HepG2 (cell line): ENCODE data around the gene MADD. TPM values are rescaled to one million over a fixed set of nuclear protein-coding genes. Genes with fewer than 3 reads are reported as not detected.

Source experiments
- CAMTA2 ChIP-seq: sonication (generic); formaldehyde crosslinking; IDR thresholded peaks from 2 replicates; pipeline ENCODE4 v1.4.0; 2020; ENCODE audit warnings: mild to moderate bottlenecking, missing genetic modification reagents, borderline replicate concordance
- CREB1 ChIP-seq, 2 experiments: fragments of 450-650 bp in 1 of 2; IDR thresholded peaks; 2 replicates each; pipeline ENCODE4 v1.6.1; 2016 to 2017; ENCODE audit warnings: control low read depth in 1 of 2, mild to moderate bottlenecking in 1 of 2, missing compliant biosample characterization in 1 of 2, missing genetic modification characterization in 1 of 2
- GZF1 ChIP-seq: sonication (generic); formaldehyde crosslinking; IDR thresholded peaks from 2 replicates; pipeline ENCODE4 v1.5.1; 2020; ENCODE audit warnings: mild to moderate bottlenecking, missing genetic modification reagents
- NCOA1 ChIP-seq: sonication (generic); formaldehyde crosslinking; IDR thresholded peaks from 2 replicates; pipeline ENCODE4 v1.9.0; 2021; ENCODE audit warnings: missing genetic modification reagents
- NRL ChIP-seq: sonication (generic); formaldehyde crosslinking; IDR thresholded peaks from 2 replicates; pipeline ENCODE4 v1.5.0; 2020; ENCODE audit warnings: missing genetic modification reagents, mild to moderate bottlenecking, moderate library complexity, borderline replicate concordance
- REXO4 ChIP-seq: sonication (generic); formaldehyde crosslinking; IDR thresholded peaks from 2 replicates; pipeline ENCODE4 v1.8.0; 2022; ENCODE audit warnings: missing genetic modification reagents, mild to moderate bottlenecking, borderline replicate concordance
- TOPORS ChIP-seq: sonication (generic); formaldehyde crosslinking; IDR thresholded peaks from 2 replicates; pipeline ENCODE4 v1.8.0; 2023; ENCODE audit warnings: mild to moderate bottlenecking, missing genetic modification reagents
- TRIM24 ChIP-seq: sonication (generic); formaldehyde crosslinking; IDR thresholded peaks from 2 replicates; pipeline ENCODE4 v1.8.0; 2022; ENCODE audit warnings: mild to moderate bottlenecking, missing genetic modification reagents
- ZBTB33 ChIP-seq: sonication (generic); formaldehyde crosslinking; IDR thresholded peaks from 2 replicates; pipeline ENCODE4 v1.4.0; 2020; ENCODE audit warnings: missing genetic modification reagents
- ZFX ChIP-seq: sonication (generic); formaldehyde crosslinking; IDR thresholded peaks from 2 replicates; pipeline ENCODE4 v1.4.0; 2020; ENCODE audit warnings: mild to moderate bottlenecking, low read depth, missing genetic modification reagents, moderate library complexity
- ZNF44 ChIP-seq: sonication (generic); formaldehyde crosslinking; IDR thresholded peaks from 2 replicates; pipeline ENCODE4 v1.5.1; 2020; ENCODE audit warnings: mild to moderate bottlenecking, missing genetic modification reagents
- ZNF543 ChIP-seq: sonication (generic); formaldehyde crosslinking; IDR thresholded peaks from 2 replicates; pipeline ENCODE4 v1.4.0; 2020; ENCODE audit warnings: mild to moderate bottlenecking, missing genetic modification reagents
- ZNF562 ChIP-seq: sonication (generic); formaldehyde crosslinking; IDR thresholded peaks from 2 replicates; pipeline ENCODE4 v1.8.0; 2022; ENCODE audit warnings: missing genetic modification reagents, borderline replicate concordance
- ZNF646 ChIP-seq: sonication (generic); formaldehyde crosslinking; IDR thresholded peaks from 2 replicates; pipeline ENCODE4 v1.9.0; 2021; ENCODE audit warnings: mild to moderate bottlenecking, missing genetic modification reagents
- polyA plus RNA-seq, 8 experiments: library from polyadenylated mRNA; depleted of rRNA in 3 of 8; stranded (reverse) in 7 of 8; unstranded in 1 of 8; fragments of >200 nt; fragmentation: Illumina TruSeq in 4 of 8; extraction: Trizol in 4 of 8; gene quantifications; 2 replicates each; pipeline versions ENCODE4 v1.2.1 to v1.2.3, GENCODE V29; 2011 to 2016; ENCODE audit warnings: low read depth in 4 of 8, missing spikeins in 1 of 8, mixed read lengths in 1 of 8; ENCODE audit not compliant: insufficient read depth in 1 of 8
- total RNA-seq, 5 experiments: library from RNA; depleted of rRNA; stranded (reverse); fragments of >200 nt; fragmentation: Illumina TruSeq; extraction: Trizol; gene quantifications; 2 replicates each; pipeline ENCODE4 v1.2.3, GENCODE V29; 2016; ENCODE audit warnings: low read depth in 1 of 5
- TF ChIP-seq, protein P1 (sequence below): sonication (generic); formaldehyde crosslinking; IDR thresholded peaks from 2 replicates; pipeline ENCODE4 v1.9.0; 2022; ENCODE audit warnings: low read depth, missing genetic modification reagents
- TF ChIP-seq, protein P2 (sequence below): sonication (generic); formaldehyde crosslinking; IDR thresholded peaks from 2 replicates; pipeline ENCODE4 v1.5.0; 2020; ENCODE audit warnings: missing genetic modification reagents
- TF ChIP-seq, protein P3 (sequence below): sonication (generic); formaldehyde crosslinking; IDR thresholded peaks from 2 replicates; pipeline ENCODE4 v1.8.0; 2022; ENCODE audit warnings: mild to moderate bottlenecking, missing genetic modification reagents; ENCODE audit not compliant: insufficient replicate concordance

Gene MADD
- total and polyA plus RNA-seq, 2 of the 13 experiments (the other 11 are each of a cell fraction or from before 2014, with no cell fraction given) = 18.0 to 29.2 TPM

DNA sequence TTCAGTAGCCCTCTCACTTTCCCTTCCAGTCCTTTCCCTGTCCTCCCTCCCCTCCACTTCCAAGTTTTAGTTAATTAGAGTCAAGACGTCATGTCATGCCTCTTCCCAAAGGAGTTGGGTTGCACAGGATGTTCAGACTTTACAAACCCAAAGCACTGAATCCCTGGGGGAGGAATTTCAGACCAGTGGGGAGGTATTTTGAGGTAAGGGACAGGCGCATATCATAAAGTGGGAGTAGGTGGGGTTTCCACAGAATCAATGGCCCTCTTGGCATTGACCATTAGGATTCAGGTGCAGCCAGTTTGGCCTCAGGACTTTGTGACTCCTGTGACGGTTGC lies 20.6 kb upstream of the MADD start (continued):
- TF ChIP-seq ZFX = 0 out of 2 replicates have a peak, but pooled peaks have one; percentile 32
- no peak for TF ChIP-seq REXO4
- TF ChIP-seq, protein P1, sequence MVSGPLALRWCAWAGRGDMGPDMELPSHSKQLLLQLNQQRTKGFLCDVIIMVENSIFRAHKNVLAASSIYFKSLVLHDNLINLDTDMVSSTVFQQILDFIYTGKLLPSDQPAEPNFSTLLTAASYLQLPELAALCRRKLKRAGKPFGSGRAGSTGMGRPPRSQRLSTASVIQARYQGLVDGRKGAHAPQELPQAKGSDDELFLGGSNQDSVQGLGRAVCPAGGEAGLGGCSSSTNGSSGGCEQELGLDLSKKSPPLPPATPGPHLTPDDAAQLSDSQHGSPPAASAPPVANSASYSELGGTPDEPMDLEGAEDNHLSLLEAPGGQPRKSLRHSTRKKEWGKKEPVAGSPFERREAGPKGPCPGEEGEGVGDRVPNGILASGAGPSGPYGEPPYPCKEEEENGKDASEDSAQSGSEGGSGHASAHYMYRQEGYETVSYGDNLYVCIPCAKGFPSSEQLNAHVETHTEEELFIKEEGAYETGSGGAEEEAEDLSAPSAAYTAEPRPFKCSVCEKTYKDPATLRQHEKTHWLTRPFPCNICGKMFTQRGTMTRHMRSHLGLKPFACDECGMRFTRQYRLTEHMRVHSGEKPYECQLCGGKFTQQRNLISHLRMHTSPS = no peak
- TF ChIP-seq ZNF562 = no peak
- TF ChIP-seq CREB1 (IDR thresholded peaks at IDR 0.05) = no peak
- no peak for TF ChIP-seq CREB1 (CRISPR knock-in tag; IDR thresholded peaks at IDR 0.05)
- no peak for TF ChIP-seq CAMTA2 (CRISPR knock-in tag)
- TF ChIP-seq ZNF646 = no peak
- no peak for TF ChIP-seq ZNF44 (CRISPR knock-in tag)
- TF ChIP-seq NRL (CRISPR knock-in tag) = no peak
- TF ChIP-seq, protein P2, sequence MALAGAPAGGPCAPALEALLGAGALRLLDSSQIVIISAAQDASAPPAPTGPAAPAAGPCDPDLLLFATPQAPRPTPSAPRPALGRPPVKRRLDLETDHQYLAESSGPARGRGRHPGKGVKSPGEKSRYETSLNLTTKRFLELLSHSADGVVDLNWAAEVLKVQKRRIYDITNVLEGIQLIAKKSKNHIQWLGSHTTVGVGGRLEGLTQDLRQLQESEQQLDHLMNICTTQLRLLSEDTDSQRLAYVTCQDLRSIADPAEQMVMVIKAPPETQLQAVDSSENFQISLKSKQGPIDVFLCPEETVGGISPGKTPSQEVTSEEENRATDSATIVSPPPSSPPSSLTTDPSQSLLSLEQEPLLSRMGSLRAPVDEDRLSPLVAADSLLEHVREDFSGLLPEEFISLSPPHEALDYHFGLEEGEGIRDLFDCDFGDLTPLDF (CRISPR knock-in tag) = no peak
- TF ChIP-seq TOPORS (CRISPR knock-in tag) = no peak
- no peak for TF ChIP-seq ZNF543 (CRISPR knock-in tag)
- no peak for TF ChIP-seq NCOA1 (CRISPR knock-in tag)
- no peak for TF ChIP-seq ZBTB33 (CRISPR knock-in tag)
- TF ChIP-seq GZF1 (CRISPR knock-in tag) = no peak
- TF ChIP-seq TRIM24 = no peak
- TF ChIP-seq, protein P3, sequence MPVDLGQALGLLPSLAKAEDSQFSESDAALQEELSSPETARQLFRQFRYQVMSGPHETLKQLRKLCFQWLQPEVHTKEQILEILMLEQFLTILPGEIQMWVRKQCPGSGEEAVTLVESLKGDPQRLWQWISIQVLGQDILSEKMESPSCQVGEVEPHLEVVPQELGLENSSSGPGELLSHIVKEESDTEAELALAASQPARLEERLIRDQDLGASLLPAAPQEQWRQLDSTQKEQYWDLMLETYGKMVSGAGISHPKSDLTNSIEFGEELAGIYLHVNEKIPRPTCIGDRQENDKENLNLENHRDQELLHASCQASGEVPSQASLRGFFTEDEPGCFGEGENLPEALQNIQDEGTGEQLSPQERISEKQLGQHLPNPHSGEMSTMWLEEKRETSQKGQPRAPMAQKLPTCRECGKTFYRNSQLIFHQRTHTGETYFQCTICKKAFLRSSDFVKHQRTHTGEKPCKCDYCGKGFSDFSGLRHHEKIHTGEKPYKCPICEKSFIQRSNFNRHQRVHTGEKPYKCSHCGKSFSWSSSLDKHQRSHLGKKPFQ (CRISPR knock-in tag) = peak; percentile 1
